Heart left ventricle (tissue), 13 donors: ENCODE data around the gene GALNT2.

ENCODE experiments used
- CTCF ChIP-seq, 12 donors: fragments of 200-600 bp; sonication (generic) in 4 of 12; IDR thresholded peaks; one replicate each; pipeline versions ENCODE4 v1.5.0 to v1.8.0; 2018 to 2022; ENCODE audit warnings: antibody characterized with exemption in 12 of 12, mild to moderate bottlenecking in 5 of 12
- POLR2A ChIP-seq, 2 donors: fragments of 450-650 bp; IDR thresholded peaks; one replicate each; pipeline ENCODE4 v1.6.1; 2017; ENCODE audit warnings: antibody characterized with exemption in 2 of 2, mild to moderate bottlenecking in 2 of 2, moderate library complexity in 2 of 2
- donor health status: ischemic (EF 13 %, LVEDD 7.1; RV severe dilation, severe dysfunction).
- donor health status: DM: no; HTN: yes; CAD: no.
- donor health status: DM: no; HTN: no; CAD: no.
- donor health status: ischemic (EF 25% LVEDD 6.9; RV normal size, moderate dysfunction).
- donor health status: ischemic (EF 25% LVEDD 5.7; RV mildly dilated, moderate dysfunction).
- donor health status: ischemic (EF 35%, LVEDD 5.7; RV mildly dilated, moderate dysfunction).
- donor health status: nonischemic (EF 11% LVEDD 7.7; RV severe dilation, severe dysfunction).
- donor health status: DM: yes; HTN: yes; CAD: no.
- donor health status: PGD.
- donor health status: ischemic (EF 29% LVEDD 5.4; RV normal size, mild dysfunction).
- donor health status: nonischemic (EF 23%, LVEDD 6.1; RV moderate dilation, normal function).

- TF ChIP-seq CTCF (IDR thresholded peaks at IDR 0.05) (no peak), POLR2A (IDR thresholded peaks at IDR 0.05) (no peak)
These were observed 256.6 kb downstream of the GALNT2 start for GRCh38 chr1:230323686-230324085.
